H1 (cell line): ENCODE measurements around the gene CTH. TPM values are rescaled to one million over a fixed set of nuclear protein-coding genes. Genes with fewer than 3 reads are reported as not detected.

Experiments
- CTCF ChIA-PET: fragments of 300-600 bp; sonication (Branson Sonifier 250); formaldehyde crosslinking; loops from one replicate; lab custom pipeline; 2021; ENCODE audit not compliant: partially characterized antibody; lab: Charles Lee
- POLR2A ChIA-PET: fragments of 300-600 bp; sonication (Branson Sonifier 250); formaldehyde crosslinking; loops from one replicate; lab custom pipeline; 2021; ENCODE audit warnings: inconsistent platforms; ENCODE audit not compliant: partially characterized antibody; lab: Charles Lee
- DNase-seq, 2 experiments: peaks; one replicate each; pipeline versions ENCODE4 v3.0.0 to v3.0.0-alpha.2; 2010 to 2022; ENCODE audit warnings: low spot score in 2 of 2, low read depth in 1 of 2, mixed read lengths in 1 of 2
- FAIRE-seq: peaks from 2 replicates; lab custom pipeline; 2011; peaks lifted over from hg19 to GRCh38; lab: Jason Lieb, UNC
- H2AFZ ChIP-seq: 2 replicates; pipeline ENCODE4 v1.8.1; 2012; ENCODE audit warnings: low read length, inconsistent platforms
- H2AK5ac ChIP-seq: 2 replicates; pipeline ENCODE4 v1.6.1; 2013; ENCODE audit warnings: low read depth, low read length
- H2BK120ac ChIP-seq: replicated peaks from 2 replicates; pipeline ENCODE3; 2013; ENCODE audit warnings: low read depth, low read length, inconsistent platforms
- H2BK12ac ChIP-seq: 2 replicates; pipeline ENCODE4 v1.6.1; 2013; ENCODE audit warnings: low read depth, low read length
- H2BK15ac ChIP-seq: 2 replicates; pipeline ENCODE4 v1.6.1; 2013; ENCODE audit warnings: low read length
- H2BK20ac ChIP-seq: 2 replicates; pipeline ENCODE4 v1.6.1; 2013; ENCODE audit warnings: low read length
- H2BK5ac ChIP-seq: 2 replicates; pipeline ENCODE4 v1.6.1; 2013; ENCODE audit warnings: low read depth, low read length
- H3K14ac ChIP-seq: 2 replicates; pipeline ENCODE4 v1.6.1; 2013; ENCODE audit warnings: inconsistent platforms; ENCODE audit not compliant: insufficient read length
- H3K18ac ChIP-seq: 2 replicates; pipeline ENCODE4 v1.6.1; 2013; ENCODE audit warnings: low read length; ENCODE audit errors: extremely low read depth
- H3K23ac ChIP-seq: 2 replicates; pipeline ENCODE4 v1.6.1; 2013; ENCODE audit warnings: inconsistent platforms; ENCODE audit not compliant: insufficient read length
- H3K23me2 ChIP-seq: 2 replicates; pipeline ENCODE4 v1.6.1; 2013; ENCODE audit warnings: low read depth, low read length
- H3K27ac ChIP-seq: 2 replicates; pipeline ENCODE4 v1.6.1; 2011; ENCODE audit warnings: low read depth, low read length, inconsistent platforms
- H3K27me3 ChIP-seq, 4 experiments: replicated peaks in 1 of 4; 1 replicate in 1 of 4; 2 replicates in 3 of 4; pipeline versions ENCODE4 v1.6.1 to v1.8.1; 2011 to 2013; ENCODE audit warnings: low read length in 3 of 4, mild to moderate bottlenecking in 3 of 4, inconsistent platforms in 2 of 4, mixed read lengths in 2 of 4, moderate library complexity in 1 of 4; ENCODE audit not compliant: control insufficient read depth in 3 of 4, insufficient read depth in 3 of 4; ENCODE audit errors: extremely low read depth in 1 of 4
- H3K36me3 ChIP-seq, 4 experiments: 2 replicates each; pipeline versions ENCODE4 v1.6.1 to v1.8.1; 2011 to 2013; ENCODE audit warnings: mild to moderate bottlenecking in 4 of 4, low read length in 3 of 4, moderate library complexity in 2 of 4, control low read depth in 1 of 4, inconsistent platforms in 1 of 4; ENCODE audit not compliant: insufficient read depth in 4 of 4, control insufficient read depth in 2 of 4
- H3K4ac ChIP-seq: replicated peaks from 2 replicates; pipeline ENCODE3; 2013; ENCODE audit warnings: low read length, low read depth, mixed read lengths, inconsistent platforms; ENCODE audit not compliant: insufficient read length
- H3K4me1 ChIP-seq, 4 experiments: replicated peaks in 1 of 4; 1 replicate in 1 of 4; 2 replicates in 3 of 4; pipeline versions ENCODE4 v1.6.1 to v1.8.1; 2011 to 2013; ENCODE audit warnings: low read length in 3 of 4, inconsistent platforms in 2 of 4, mixed read lengths in 1 of 4; ENCODE audit not compliant: insufficient read depth in 4 of 4, control insufficient read depth in 3 of 4
- H3K4me2 ChIP-seq, 2 experiments: 2 replicates each; pipeline versions ENCODE4 v1.6.1 to v1.8.1; 2011 to 2013; ENCODE audit warnings: low read depth in 2 of 2, low read length in 2 of 2, control low read depth in 1 of 2, inconsistent platforms in 1 of 2, mild to moderate bottlenecking in 1 of 2; ENCODE audit not compliant: insufficient read depth in 1 of 2
- H3K4me3 ChIP-seq, 4 experiments: fragments of 200-600, 300-600 bp in 1 of 4; sonication (generic), shearing (Covaris generic), sonication (Bioruptor Twin) in 1 of 4; 2 replicates each; pipeline versions ENCODE4 v1.5.1 to v1.8.1; 2011 to 2016; ENCODE audit warnings: low read length in 4 of 4, low read depth in 3 of 4, control low read depth in 2 of 4, inconsistent platforms in 2 of 4, mild to moderate bottlenecking in 2 of 4, mixed read lengths in 1 of 4, moderate library complexity in 1 of 4; ENCODE audit not compliant: insufficient read depth in 2 of 4; ENCODE audit errors: extremely low read depth in 1 of 4
- H3K56ac ChIP-seq: replicated peaks from 2 replicates; pipeline ENCODE3; 2013; ENCODE audit warnings: low read depth, mild to moderate bottlenecking, mixed read lengths, low read length, inconsistent platforms; ENCODE audit not compliant: insufficient read length
- H3K79me1 ChIP-seq: 2 replicates; pipeline ENCODE4 v1.6.1; 2013; ENCODE audit warnings: low read depth, low read length, control low read depth
- H3K79me2 ChIP-seq, 2 experiments: 2 replicates each; pipeline versions ENCODE4 v1.6.1 to v1.8.1; 2012 to 2013; ENCODE audit warnings: low read length in 2 of 2, mild to moderate bottlenecking in 2 of 2, inconsistent platforms in 1 of 2; ENCODE audit not compliant: insufficient read depth in 2 of 2, control insufficient read depth in 1 of 2
- H3K9ac ChIP-seq, 4 experiments: replicated peaks in 1 of 4; 1 replicate in 1 of 4; 2 replicates in 3 of 4; pipeline versions ENCODE4 v1.6.1 to v1.8.1; 2011 to 2013; ENCODE audit warnings: low read depth in 3 of 4, low read length in 3 of 4, control low read depth in 2 of 4, mild to moderate bottlenecking in 2 of 4, moderate library complexity in 2 of 4, inconsistent platforms in 1 of 4; ENCODE audit errors: extremely low read depth in 1 of 4
- H3K9me3 ChIP-seq, 2 experiments: 2 replicates each; pipeline versions ENCODE4 v1.6.1 to v1.8.1; 2012 to 2013; ENCODE audit warnings: mild to moderate bottlenecking in 2 of 2, moderate library complexity in 2 of 2, control low read depth in 1 of 2, inconsistent platforms in 1 of 2, low read depth in 1 of 2, low read length in 1 of 2, mixed read lengths in 1 of 2; ENCODE audit not compliant: insufficient read depth in 2 of 2
- H4K20me1 ChIP-seq, 2 experiments: replicated peaks in 1 of 2; 2 replicates each; pipeline versions ENCODE3 to v1.8.1; 2011 to 2013; ENCODE audit warnings: inconsistent platforms in 2 of 2, low read length in 2 of 2, mild to moderate bottlenecking in 1 of 2; ENCODE audit not compliant: insufficient read depth in 2 of 2, control insufficient read depth in 1 of 2
- H4K5ac ChIP-seq: 2 replicates; pipeline ENCODE4 v1.6.1; 2013; ENCODE audit warnings: low read length, low read depth, mixed read lengths, inconsistent platforms; ENCODE audit not compliant: insufficient read length
- H4K8ac ChIP-seq: 2 replicates; pipeline ENCODE4 v1.8.0; 2013; ENCODE audit warnings: mild to moderate bottlenecking, moderate library complexity, low read length, inconsistent platforms; ENCODE audit not compliant: insufficient read depth; ENCODE audit errors: extremely low read depth
- H4K91ac ChIP-seq: replicated peaks from 2 replicates; pipeline ENCODE3; 2013; ENCODE audit warnings: low read length, mixed read lengths, inconsistent platforms; ENCODE audit not compliant: insufficient read length
- HDAC6 ChIP-seq: IDR thresholded peaks from one replicate; pipeline ENCODE4 v1.7.1; 2012; ENCODE audit warnings: low read depth, mild to moderate bottlenecking, inconsistent platforms, low read length, moderate library complexity
- POLR2AphosphoS5 ChIP-seq: IDR thresholded peaks from 2 replicates; pipeline ENCODE4 v1.6.1; 2011; ENCODE audit warnings: low read depth, low read length
- SP4 ChIP-seq: IDR thresholded peaks from 2 replicates; pipeline ENCODE4 v1.6.1; 2012; ENCODE audit warnings: low read length, inconsistent platforms
- WGBS, 2 experiments: shearing (Covaris generic) in 1 of 2; methylation state at CpG; one replicate each; pipeline versions ENCODE4 v1.1.6 to v1.1.7; 2013 to 2015; ENCODE audit warnings: low lambda C conversion rate in 2 of 2, mixed read lengths in 2 of 2, inconsistent platforms in 1 of 2, low coverage in 1 of 2, missing lambda C conversion rate in 1 of 2; ENCODE audit not compliant: insufficient replicate concordance in 2 of 2, insufficient coverage in 1 of 2, insufficient read length in 1 of 2; ENCODE audit errors: extremely low coverage in 1 of 2, missing lambda C conversion rate in 1 of 2; 5-methylcytosine and 5-hydroxymethylcytosine counted together
- polyA plus RNA-seq, 7 experiments: library from polyadenylated mRNA; depleted of rRNA in 3 of 7; stranded (reverse) in 5 of 7; unstranded in 2 of 7; fragments of >200 nt in 5 of 7; fragments of 200-250 nt in 2 of 7; gene quantifications; 1 replicate in 5 of 7; 2 replicates in 1 of 7; 4 replicates in 1 of 7; pipeline versions ENCODE4 v1.2.1 to v1.2.3, GENCODE V29; 2011 to 2013; ENCODE audit warnings: missing spikeins in 2 of 7, mixed read lengths in 2 of 7
- total RNA-seq: library from RNA; stranded (reverse); fragmentation: NEBNext Ultra II Directional; extraction: Animal tissue kit (Norgen Biotek cat#: 25700); gene quantifications from 2 replicates; pipeline ENCODE4 v1.2.1, GENCODE V29; 2021

Gene CTH
- total and polyA plus RNA-seq, 2 of the 8 experiments (the other 6 are each of a cell fraction or from before 2014, with no cell fraction given), result 31.7 to 33.2 TPM

GRCh38 chr1:70361727-70362398 is 49.2 kb upstream of the CTH start:
- Histone ChIP-seq H2BK15ac (no peak overlapping the region), H2BK120ac (no peak overlapping the region), H3K4me3 (no peak overlapping the region), H2BK12ac (no peak overlapping the region), H2BK20ac (no peak overlapping the region), H4K20me1 (no peaks in the 10 kb centered on the region), H2AK5ac (no peak overlapping the region), H3K18ac (no peak overlapping the region), H4K8ac (no peak overlapping the region), H3K4ac (no peak overlapping the region), H3K9ac (no peak overlapping the region; a peak in 1 of 7 replicates), H3K79me2 (no peaks in the 10 kb centered on the region), H3K27me3 (no peaks in the 10 kb centered on the region), H3K9me3 (no peaks in the 10 kb centered on the region), H3K4me1 (peaks cover 0 to 4% (median 0%) of the 10 kb centered on the region in 4 experiments; a peak in 2 of 7 replicates), H3K27ac (no peak overlapping the region), H3K4me2 (no peak overlapping the region), H3K79me1 (no peaks in the 10 kb centered on the region), H4K5ac (no peak overlapping the region), H3K14ac (no peak overlapping the region), H3K56ac (no peak overlapping the region), H3K23me2 (no peaks in the 10 kb centered on the region), H4K91ac (no peak overlapping the region), H2BK5ac (no peak overlapping the region), H3K36me3 (no peaks in the 10 kb centered on the region), H3K23ac (no peak overlapping the region), H2AFZ (no peak overlapping the region)
- DNase-seq, result no peak
- TF ChIP-seq HDAC6, result no peak
- TF ChIP-seq SP4, result no peak
- TF ChIP-seq POLR2AphosphoS5, result no peak
- 68% methylated on average over 3 of the region's 3 CpGs; no CpG with 5 or more reads in 1 of the 2 experiments for WGBS, 2 experiments
- ChIA-PET POLR2A (interaction anchor here (0.8 to 5.3 kb wide), 4 partner anchors 8 to 50 kb away, joined by 3 to 32 read pairs (median 10); partner anchors contain the start of genes ANKRD13C and CTH), CTCF (no interaction called here)
- no peak for FAIRE-seq
